ENCODE measurements around the gene CD40.

CD40 gene

DNA sequence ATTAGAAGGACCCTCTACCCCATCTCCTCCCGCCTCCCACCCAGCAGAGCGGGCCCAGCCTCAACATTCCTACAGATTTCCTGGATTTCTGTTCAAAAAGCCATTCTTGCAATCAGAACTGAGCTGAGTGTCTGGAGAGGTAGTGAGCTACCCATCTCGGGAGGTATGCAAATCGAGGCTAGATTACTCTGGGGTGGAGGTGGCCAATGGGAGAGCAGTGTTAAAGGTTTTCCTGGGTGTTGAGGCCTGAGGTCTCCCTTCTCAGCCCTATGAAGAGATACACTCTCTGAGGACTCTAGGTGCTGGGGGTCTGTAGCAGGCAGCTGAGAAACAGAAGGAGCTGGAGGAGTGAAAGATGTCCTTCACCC is 57.0 kb downstream of the CD40 start:
- no peak for DNase-seq

DNA sequence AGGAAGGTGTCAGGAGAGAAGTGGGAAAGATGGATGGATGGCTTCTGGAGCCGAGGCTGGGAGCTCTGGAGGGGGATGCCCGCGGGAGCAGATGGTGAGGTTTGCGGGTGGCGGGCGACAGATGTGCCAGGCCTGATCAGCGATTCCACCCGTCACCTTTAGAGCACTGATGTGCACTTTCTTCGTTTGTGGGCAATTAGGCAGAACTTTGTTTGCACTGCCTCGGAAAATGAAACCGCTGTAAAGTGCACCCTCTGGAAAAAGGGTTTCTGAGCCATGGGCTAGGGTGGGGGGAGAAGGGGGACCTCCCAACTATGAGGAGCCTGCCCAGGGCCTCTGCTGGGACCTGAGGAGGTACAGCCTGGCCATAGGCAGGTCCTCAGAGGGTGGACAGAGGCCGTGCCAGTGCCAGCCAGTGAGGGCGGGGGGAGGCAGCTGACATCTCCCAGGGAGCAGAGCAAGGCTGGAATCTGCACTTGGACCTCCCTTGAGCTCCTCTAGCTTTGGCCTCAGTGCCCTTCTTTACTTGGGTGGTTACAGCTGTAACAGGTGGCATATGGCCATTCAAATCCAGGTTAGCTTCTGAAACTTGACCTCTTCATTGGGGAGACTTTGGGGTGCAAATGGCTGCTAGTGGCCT is 58.7 kb downstream of the CD40 start:
- peak; percentile 87 for DNase-seq

DNA sequence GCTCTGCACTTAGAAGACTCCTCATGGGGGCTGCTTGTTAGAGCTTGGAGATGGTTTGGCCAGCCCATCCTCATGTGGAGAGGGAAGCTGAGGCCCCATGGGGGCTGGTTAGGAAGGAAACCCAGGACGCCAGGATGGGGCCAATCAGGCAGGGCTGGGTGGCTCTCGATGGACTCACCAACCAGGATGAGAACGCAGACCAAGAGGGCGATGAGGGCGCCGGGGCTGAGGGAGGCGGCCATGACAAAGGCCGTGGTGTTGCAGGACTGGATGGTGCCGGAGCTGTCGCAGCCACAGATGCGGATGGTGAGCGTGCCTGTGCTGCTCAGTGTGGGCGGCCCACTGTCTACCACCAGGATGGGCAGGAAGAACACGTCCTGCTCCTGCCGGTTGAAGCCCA is 59.7 kb downstream of the CD40 start:
- no peak for DNase-seq

DNA sequence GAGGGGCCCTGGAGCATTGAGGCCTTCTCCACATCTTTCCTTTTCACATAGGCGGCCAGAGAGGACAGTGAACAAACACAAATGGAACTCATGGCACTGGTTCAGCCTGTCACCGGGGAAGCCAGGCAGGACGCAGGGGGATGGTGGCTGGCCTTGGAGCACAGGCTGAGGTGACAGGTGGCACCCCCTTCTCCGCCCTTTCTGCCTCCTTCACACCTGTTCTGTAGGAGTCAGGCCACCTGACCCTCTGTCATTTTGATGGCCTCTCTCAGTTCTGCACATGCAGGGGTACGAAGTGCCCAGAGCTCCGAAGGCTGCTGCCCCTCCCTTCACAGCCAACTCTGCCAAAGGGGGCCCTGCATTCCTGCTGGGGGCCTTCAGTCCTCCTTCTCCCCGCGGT is 60.8 kb downstream of the CD40 start:
- no peak for DNase-seq
